GM18861 (cell line): Measurements from ENCODE around the gene SFXN5.

Source experiments
- ATAC-seq: cut with Tn5 transposase; IDR thresholded peaks from one replicate; pipeline ENCODE4 v1.9.1; 2021; ENCODE audit not compliant: unreplicated experiment

Gene SFXN5

GRCh38 chr2:72943540-72944395 lies 127.7 kb downstream of the SFXN5 start:
- ATAC-seq: no peak

DNA sequence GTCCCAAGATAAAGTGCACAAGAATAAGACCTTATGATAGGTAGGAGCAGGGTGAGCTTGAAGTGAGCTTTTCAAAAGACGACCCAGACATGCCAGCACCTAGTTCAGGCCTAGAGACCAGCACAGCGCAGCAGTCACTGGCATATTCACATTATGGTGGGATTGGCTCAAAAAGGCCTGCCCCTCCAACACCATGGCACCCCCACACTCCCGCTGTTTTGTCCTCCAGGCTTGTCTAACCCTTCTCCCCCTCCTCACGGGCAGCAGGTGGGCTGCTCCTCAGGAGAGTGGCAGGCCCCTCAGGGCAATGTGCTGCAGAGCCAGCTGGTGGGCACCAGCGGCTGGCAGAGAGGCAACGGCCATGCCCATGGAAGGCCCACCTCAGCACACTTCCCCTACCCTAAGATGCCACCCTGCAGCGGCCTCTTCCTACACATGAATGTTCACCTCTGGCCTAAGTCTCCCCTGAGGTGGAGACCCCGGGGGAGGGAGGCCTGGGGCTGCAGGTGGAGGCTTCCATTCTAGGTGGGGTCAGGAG lies 128.6 kb downstream of the SFXN5 start:
- no peak for ATAC-seq

DNA sequence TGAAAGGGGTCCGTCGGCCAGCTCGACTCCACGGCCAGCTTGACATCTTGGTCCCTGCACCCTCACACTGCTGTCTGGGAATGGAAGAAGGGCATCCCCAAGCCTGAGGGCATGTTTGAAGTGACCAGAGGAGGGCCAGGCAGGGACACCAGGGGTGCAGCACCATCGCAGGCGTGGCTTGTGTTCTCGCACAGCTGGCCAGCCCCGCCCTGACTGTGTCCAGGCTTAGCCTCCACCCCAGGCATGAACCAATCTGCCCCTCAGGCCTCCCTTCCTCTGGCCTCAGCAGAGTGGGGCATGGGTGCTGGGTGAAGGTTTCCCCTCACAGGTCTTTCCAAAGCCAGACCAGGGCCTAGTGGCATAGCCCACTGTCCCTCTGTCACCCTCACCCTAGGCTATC lies 129.2 kb downstream of the SFXN5 start:
- no peak for ATAC-seq

- no peak for ATAC-seq
Observed at GRCh38 chr2:72940786-72941185, 130.7 kb downstream of the SFXN5 start.

GRCh38 chr2:72940361-72940760 lies 131.2 kb downstream of the SFXN5 start:
- no peak for ATAC-seq

- ATAC-seq: no peak
Observed at GRCh38 chr2:72938455-72938854, 133.1 kb downstream of the SFXN5 start.

GRCh38 chr2:72937356-72937669 lies 134.2 kb downstream of the SFXN5 start:
- no peak for ATAC-seq

GRCh38 chr2:72936660-72937355 lies 134.7 kb downstream of the SFXN5 start:
- no peak for ATAC-seq

- ATAC-seq: no peak
Observed at GRCh38 chr2:72935611-72935957, 135.9 kb downstream of the SFXN5 start.

GRCh38 chr2:72934683-72935610 lies 136.6 kb downstream of the SFXN5 start:
- ATAC-seq: peak; percentile 74

- no peak for ATAC-seq
Observed at GRCh38 chr2:72933646-72934151, 137.8 kb downstream of the SFXN5 start.

GRCh38 chr2:72933207-72933606 lies 138.3 kb downstream of the SFXN5 start:
- no peak for ATAC-seq

DNA sequence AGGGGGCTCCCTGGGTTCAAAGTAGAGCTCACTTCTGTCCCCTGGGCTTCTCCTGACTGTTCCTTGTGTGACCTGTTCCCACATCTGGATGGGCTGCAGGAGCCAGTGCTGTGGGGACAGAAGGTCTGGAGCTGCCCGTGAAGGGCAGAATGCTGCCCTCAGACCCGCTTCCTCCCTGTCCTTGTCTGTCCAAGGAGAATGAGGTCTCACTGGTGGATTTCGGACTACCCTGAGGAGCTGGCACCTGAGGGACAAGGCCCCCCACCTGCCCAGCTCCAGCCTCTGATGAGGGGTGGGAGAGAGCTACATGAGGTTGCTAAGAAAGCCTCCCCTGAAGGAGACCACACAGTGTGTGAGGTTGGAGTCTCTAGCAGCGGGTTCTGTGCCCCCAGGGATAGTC lies 138.7 kb downstream of the SFXN5 start:
- no peak for ATAC-seq

GRCh38 chr2:72932045-72932740 lies 139.3 kb downstream of the SFXN5 start:
- no peak for ATAC-seq

DNA sequence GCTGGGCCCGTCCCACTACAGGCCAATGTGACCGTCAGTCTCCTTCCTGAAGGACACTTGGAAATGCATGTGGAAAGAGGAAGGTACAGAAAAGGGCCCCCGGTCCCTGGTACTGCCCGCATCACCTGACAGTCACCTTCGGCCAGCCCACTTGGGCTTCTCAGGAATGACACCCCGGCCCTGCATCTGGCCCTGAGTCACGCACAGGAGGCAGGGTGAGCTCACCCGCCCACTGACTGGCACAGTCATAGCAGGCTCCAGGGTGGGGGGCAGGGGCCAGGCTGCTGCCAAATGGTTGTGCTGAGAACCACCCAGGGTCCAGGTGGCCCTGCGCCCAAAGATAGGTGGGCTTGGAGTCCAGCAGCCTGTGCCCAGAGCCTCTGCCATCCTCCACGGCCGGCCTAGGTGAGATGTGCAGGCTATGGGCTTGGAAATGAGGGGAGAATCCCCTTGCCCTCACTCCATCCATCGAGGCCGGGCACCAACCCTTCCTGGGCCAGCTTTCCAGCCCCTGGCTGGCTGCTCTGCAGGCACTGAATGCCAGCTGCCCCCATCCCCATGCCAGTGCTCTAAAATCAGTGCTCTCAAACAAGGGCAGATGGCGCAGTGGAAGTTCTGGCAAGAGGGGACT lies 140.1 kb downstream of the SFXN5 start:
- ATAC-seq: no peak

- ATAC-seq: no peak
Observed at GRCh38 chr2:72929010-72929409, 142.5 kb downstream of the SFXN5 start.

DNA sequence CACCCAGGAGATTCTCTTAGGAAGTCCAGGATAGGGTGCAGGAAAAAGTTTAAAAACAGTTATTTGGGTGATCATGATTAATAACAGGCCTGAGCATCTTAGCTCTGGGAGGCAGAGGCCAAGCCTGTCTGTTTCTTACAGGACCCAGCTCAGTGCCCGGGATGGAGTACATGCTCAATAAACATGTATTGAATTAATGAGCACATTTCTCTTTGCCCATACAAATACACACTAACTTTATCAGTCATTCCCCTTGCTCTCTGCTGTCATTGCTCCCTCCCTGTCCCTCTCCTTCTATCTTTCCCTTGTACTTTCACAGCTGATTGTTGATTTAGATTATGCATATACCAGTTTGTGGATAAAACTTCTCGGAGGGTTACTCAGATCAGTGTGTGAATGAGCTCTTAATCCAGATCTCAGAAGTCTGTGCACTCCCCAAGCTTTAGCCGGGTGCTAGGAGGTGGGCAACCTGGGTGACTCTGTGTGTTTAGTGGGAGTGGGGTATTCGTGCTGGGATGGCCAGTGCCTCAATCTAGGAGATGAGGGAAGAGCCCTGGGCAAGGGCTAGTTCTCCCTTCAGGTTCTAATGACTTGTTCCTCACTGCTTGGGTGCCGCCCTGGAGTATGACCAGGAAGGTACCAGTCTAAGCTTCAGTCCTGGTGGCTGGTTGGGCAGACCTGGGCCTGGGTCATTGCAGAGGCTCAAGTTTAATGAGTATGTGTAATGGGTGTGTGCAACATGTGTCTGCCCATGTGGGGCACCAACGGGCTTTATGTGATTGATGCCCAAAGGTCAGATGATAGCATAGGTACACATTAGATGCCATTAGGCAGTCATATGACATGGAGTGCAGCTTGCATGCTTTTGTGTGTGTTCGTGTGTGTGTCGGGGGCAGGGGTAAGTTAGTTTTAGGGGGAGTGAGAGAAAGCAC lies 143.6 kb downstream of the SFXN5 start:
- ATAC-seq: no peak

GRCh38 chr2:72926811-72927465 lies 144.6 kb downstream of the SFXN5 start:
- ATAC-seq: no peak
